Measurements from ENCODE around the gene DNASE1L1.
A peak's percentile ranks its signal among the peaks of the same experiment; 100 is the strongest.

The DNASE1L1 gene

DNA sequence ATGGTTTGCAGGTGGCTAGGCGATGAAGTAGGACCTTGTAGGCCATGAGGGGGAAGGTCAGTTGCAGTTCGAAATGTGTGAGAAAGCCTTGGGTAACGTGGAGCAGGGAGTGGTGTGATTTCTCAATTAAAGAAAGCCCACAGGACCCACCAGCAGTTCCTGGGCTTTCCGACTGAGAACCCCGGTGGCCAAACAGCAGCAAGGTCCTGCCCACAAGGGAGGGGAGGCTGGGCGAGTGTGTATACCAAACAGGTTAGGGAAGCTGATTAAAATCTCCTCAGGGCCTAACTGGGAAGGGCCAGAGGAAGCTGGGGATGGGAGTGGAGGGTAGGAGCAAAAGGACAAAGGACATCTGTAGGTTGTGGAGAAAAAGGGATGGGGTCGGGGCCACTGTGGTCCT, 21.9 kb upstream of the DNASE1L1 start:
- TF ChIP-seq, protein P1, sequence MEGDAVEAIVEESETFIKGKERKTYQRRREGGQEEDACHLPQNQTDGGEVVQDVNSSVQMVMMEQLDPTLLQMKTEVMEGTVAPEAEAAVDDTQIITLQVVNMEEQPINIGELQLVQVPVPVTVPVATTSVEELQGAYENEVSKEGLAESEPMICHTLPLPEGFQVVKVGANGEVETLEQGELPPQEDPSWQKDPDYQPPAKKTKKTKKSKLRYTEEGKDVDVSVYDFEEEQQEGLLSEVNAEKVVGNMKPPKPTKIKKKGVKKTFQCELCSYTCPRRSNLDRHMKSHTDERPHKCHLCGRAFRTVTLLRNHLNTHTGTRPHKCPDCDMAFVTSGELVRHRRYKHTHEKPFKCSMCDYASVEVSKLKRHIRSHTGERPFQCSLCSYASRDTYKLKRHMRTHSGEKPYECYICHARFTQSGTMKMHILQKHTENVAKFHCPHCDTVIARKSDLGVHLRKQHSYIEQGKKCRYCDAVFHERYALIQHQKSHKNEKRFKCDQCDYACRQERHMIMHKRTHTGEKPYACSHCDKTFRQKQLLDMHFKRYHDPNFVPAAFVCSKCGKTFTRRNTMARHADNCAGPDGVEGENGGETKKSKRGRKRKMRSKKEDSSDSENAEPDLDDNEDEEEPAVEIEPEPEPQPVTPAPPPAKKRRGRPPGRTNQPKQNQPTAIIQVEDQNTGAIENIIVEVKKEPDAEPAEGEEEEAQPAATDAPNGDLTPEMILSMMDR (IDR thresholded peaks at IDR 0.05; ENCODE audit: control insufficient read depth, insufficient read depth, low read depth, low read length, missing control alignments): no peak
- no peak overlapping the region for H3K4me3 ChIP-seq (ENCODE audit: control insufficient read depth, low read depth, low read length)
- DNase-seq (ENCODE audit: low read depth): no peak

DNA sequence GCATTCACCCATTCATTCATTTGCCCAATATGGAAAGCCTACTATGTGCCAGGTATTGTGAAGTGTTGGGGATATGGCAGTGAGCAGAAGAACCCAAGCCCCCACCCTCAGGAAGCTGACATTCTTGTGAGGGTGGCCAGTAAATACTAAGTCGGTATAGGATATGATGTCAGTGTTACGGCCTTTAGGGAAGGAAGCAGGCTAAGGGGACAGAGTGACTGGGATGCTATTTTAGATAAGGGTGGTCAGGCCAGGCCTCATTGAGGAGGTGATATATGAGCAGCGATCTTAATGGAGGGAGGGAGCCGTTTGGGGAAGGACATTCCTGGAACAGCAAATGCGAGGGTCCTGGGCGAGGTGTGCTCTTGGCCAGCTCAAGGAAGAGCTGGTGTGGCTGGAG, 21.4 kb upstream of the DNASE1L1 start:
- no peak overlapping the region for H3K4me3 ChIP-seq (ENCODE audit: control insufficient read depth, low read depth, low read length)
- DNase-seq (ENCODE audit: low read depth): no peak
- TF ChIP-seq, protein P1 (IDR thresholded peaks at IDR 0.05; ENCODE audit: control insufficient read depth, insufficient read depth, low read depth, low read length, missing control alignments): no peak

DNA sequence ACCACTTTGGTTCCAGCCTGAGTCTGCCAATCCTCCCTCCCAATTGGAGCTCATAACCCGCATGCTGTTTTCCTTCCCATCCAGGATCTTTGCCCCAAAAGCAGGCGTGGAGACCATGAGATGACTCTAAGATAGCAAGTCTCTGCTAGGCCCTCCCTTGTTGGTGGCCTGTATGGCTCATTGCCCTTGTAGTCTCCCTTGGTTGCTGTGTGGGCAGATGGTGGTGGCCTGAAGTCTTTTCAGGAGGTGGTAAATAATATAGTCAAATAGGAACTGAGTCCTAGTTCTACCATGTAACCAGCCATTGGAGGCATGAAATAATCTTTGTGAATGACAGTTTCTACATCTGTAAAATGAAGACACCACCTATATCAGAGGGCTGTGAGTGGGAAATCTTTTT, 20.7 kb upstream of the DNASE1L1 start:
- DNase-seq (ENCODE audit: low read depth): no peak
- no peak overlapping the region for H3K4me3 ChIP-seq (ENCODE audit: control insufficient read depth, low read depth, low read length)
- TF ChIP-seq, protein P1 (IDR thresholded peaks at IDR 0.05; ENCODE audit: control insufficient read depth, insufficient read depth, low read depth, low read length, missing control alignments): no peak

DNA sequence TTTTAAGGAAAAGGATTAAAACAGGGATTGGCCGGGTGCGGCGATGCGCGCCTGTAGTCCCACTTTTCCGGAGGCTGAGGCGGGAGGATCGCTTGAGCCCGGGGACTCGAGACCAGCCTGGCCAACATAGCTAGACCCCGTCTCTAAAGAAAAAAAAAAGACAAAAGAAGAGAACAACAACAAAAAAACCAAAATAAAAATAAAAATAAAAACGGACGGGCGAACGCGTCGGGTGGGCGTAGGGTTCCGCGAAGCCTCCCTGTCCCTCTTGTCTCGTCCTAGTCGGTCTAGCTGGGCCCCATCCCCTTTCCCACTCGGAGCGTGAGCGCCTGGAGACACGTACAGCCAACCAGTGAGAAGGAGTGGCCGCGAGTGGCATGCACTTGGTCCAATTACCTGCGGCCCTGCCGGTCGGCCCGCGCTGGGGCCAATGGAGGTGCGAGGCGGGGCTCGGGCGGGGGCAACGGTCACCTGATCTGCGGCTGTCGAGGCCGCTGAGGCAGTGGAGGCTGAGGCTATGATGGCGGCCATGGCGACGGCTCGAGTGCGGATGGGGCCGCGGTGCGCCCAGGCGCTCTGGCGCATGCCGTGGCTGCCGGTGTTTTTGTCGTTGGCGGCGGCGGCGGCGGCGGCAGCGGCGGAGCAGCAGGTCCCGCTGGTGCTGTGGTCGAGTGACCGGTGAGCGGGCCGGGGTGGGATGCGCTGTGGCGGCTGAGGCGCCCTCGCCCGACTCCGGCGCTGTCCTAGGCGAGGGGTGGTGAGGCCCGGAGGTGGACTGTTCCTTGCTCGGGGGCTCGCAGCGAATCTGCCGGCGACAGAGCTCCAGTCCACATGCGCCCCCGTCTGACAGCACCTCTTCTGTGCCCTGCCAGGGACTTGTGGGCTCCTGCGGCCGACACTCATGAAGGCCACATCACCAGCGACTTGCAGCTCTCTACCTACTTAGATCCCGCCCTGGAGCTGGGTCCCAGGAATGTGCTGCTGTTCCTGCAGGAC, 19.4 kb upstream of the DNASE1L1 start, which contains the start of gene ATP6AP1:
Gene ATP6AP1, plus strand, starts transcription at position 502 of the 996 bp plus-strand sequence. Its CDS starts 16 bp downstream, at position 518.
- TF ChIP-seq, protein P1 (IDR thresholded peaks at IDR 0.05; ENCODE audit: control insufficient read depth, insufficient read depth, low read depth, low read length, missing control alignments): no peak
- peak within 1 kb of the TSS; percentile 67 for H3K4me3 ChIP-seq (ENCODE audit: control insufficient read depth, low read depth, low read length)

DNA sequence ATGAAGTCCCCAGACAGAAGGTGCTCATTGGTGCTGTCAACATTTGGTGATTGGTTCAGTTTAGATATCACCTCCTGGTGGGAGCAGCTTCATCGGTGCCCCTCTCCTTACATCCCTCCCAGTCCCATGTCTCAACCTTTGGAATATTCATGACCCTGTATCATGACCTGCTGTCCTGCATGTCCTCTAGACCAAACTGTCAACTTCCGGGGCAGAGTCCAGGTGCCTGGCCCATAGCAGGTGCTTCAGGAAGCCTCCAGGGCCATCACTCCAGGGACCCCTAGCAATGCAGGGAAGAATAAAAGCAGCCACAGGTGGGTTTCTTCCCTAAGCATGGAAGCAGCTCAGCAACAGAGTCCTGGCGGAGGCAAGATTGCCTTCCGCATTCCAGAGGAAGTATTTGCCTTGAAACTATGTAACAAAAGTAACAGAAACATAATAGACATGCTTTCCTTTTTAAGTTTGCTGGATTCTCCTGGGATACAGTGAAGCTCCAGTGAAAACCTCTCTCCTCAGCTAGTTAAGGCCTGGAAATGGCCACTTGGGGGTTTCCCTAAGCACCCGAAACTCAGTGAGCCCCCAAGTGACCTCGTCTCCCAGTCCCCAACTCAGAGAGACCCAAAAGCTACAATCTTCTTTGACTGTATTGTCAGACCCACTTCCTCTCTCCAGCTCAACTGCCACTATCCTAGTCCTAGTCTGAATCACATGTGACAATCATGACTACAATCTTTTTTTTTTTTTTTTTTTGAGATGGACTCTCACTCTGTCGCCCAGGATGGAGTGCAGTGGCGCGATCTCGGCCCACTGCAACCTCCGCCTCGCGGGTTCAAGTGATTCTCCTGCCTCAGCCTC, 18.1 kb upstream of the DNASE1L1 start:
- TF ChIP-seq, protein P1 (IDR thresholded peaks at IDR 0.05; ENCODE audit: control insufficient read depth, insufficient read depth, low read depth, low read length, missing control alignments): no peak
- no peak for DNase-seq (ENCODE audit: low read depth)
- no peak overlapping the region for H3K4me3 ChIP-seq (ENCODE audit: control insufficient read depth, low read depth, low read length)

More for the DNA sequence above, 19.4 kb upstream of the DNASE1L1 start, which contains the start of gene ATP6AP1:
- peak; percentile 78 for DNase-seq (ENCODE audit: low read depth)

DNA sequence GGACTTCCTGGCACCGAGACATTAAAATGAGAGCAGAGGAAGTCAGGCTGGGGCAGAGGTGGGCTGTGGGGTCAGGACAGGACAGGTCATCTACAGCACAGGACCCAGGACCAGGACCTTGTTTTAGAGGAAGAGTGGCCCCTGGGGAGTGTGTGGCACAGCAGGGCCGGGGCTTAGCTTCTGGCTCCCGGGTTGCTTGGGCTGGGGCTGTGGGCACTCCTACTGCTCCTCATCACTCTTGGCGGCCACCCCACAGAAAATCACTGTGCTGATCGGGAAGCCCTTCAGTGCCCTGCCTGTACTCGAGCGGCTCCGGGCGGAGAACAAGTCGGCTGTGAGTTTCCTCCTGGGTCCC, 11.3 kb upstream of the DNASE1L1 start:
- no peak overlapping the region for H3K4me3 ChIP-seq (ENCODE audit: control insufficient read depth, low read depth, low read length)
- no peak for DNase-seq (ENCODE audit: low read depth)
- TF ChIP-seq, protein P1 (IDR thresholded peaks at IDR 0.05; ENCODE audit: control insufficient read depth, insufficient read depth, low read depth, low read length, missing control alignments): no peak
